GM21360 (cell line): ENCODE data around the gene PLGRKT.
"Not testable (repeated sequence)": the region's sequence is repeated elsewhere in the genome, so short reads cannot be mapped to it uniquely, and the experiment has no call there.

Source experiments
- ATAC-seq: cut with Tn5 transposase; IDR thresholded peaks from one replicate; pipeline ENCODE4 v1.9.1; 2021; ENCODE audit warnings: mild to moderate bottlenecking, moderate library complexity; ENCODE audit not compliant: unreplicated experiment

The PLGRKT gene

DNA sequence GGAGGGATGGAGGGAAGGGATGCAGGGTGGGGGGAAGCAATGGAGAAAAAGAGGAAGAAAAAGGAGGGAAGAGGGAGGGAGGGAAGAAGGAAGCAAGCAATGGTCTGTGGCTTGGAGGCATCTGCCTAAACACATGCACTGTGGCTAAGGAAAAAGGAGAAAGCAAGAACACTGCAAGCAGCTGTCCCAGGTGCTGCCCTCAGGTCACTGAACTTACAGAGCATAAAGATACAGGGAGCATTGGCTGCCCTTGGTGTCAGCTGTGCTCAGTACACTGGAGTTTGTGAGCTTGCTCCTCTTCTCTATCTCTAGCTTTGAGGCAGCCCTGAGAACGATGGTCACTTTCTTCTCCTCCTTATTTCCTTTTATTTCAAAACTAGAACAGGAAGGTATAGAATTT, 116.1 kb downstream of the PLGRKT start:
- not testable (repeated sequence) for ATAC-seq

GRCh38 chr9:5321058-5321457, 116.7 kb downstream of the PLGRKT start:
- ATAC-seq: no peak

GRCh38 chr9:5316406-5316805, 121.3 kb downstream of the PLGRKT start:
- not testable (repeated sequence) for ATAC-seq

GRCh38 chr9:5315187-5315923, 122.4 kb downstream of the PLGRKT start:
- no peak for ATAC-seq

DNA sequence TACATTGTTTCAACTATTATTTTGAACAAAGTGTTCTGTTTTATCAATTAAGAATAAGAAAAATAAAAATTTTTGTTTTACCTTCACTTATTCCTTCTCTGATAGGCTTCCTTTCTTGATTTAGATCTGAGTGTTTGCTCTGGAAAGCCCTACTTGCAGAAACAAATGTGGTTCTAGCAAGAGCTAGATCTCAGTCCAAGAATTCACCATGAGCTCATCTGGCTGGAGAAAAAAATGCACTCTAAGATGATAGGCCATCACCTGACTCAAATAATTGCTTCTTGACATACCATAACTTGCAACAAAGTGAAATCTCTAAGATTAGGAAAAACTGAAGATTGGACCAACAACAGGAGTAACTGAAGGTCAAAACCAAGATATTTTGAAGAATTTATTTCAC, 126.9 kb downstream of the PLGRKT start:
- ATAC-seq: no peak
